ENCODE measurements around the gene KIF1B. TPM values are rescaled to one million over a fixed set of nuclear protein-coding genes. Genes with fewer than 3 reads are reported as not detected.

The KIF1B gene
- total RNA-seq, 1 donor from 2014 or later, result 7.2 TPM

DNA sequence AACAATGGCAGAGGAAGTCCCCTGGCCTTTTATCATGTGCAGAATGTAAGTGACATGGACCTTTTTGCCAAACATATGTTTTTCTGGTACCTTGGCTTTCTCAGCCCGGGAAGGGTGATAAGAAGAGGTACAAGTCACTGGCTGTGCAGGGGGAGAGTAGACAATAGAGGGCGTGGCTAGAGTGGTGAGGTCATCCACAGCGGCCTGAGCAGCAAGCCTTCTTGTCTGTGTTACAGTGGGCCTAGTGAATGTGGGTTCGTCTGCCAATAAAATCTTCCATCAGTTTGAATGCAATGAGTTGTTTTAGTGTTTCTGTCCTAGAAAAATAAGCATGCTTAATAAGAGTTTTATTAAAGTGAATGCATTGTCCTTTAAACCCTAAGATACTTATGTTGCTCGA lies 129.4 kb downstream of the KIF1B start:
- CTCF ChIA-PET, result no interaction called here
- Mint-ChIP-seq H3K4me3 (no peak overlapping the region), H3K27me3 (no peaks in the 10 kb centered on the region), H3K36me3 (ENCODE audit: low read depth) (peaks cover 47% of the 10 kb centered on the region), H3K27ac (no peak overlapping the region), H3K4me1 (no peaks in the 10 kb centered on the region), H3K9me3 (no peaks in the 10 kb centered on the region)
- TF ChIP-seq, protein P1, sequence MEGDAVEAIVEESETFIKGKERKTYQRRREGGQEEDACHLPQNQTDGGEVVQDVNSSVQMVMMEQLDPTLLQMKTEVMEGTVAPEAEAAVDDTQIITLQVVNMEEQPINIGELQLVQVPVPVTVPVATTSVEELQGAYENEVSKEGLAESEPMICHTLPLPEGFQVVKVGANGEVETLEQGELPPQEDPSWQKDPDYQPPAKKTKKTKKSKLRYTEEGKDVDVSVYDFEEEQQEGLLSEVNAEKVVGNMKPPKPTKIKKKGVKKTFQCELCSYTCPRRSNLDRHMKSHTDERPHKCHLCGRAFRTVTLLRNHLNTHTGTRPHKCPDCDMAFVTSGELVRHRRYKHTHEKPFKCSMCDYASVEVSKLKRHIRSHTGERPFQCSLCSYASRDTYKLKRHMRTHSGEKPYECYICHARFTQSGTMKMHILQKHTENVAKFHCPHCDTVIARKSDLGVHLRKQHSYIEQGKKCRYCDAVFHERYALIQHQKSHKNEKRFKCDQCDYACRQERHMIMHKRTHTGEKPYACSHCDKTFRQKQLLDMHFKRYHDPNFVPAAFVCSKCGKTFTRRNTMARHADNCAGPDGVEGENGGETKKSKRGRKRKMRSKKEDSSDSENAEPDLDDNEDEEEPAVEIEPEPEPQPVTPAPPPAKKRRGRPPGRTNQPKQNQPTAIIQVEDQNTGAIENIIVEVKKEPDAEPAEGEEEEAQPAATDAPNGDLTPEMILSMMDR (IDR thresholded peaks at IDR 0.05), result no peak
- ATAC-seq (ENCODE audit: low read depth) (no peak), DNase-seq (no peak)
- POLR2A ChIA-PET, result no interaction called here
- intact Hi-C loops (cut with micrococcal nuclease), result no loop called here

DNA sequence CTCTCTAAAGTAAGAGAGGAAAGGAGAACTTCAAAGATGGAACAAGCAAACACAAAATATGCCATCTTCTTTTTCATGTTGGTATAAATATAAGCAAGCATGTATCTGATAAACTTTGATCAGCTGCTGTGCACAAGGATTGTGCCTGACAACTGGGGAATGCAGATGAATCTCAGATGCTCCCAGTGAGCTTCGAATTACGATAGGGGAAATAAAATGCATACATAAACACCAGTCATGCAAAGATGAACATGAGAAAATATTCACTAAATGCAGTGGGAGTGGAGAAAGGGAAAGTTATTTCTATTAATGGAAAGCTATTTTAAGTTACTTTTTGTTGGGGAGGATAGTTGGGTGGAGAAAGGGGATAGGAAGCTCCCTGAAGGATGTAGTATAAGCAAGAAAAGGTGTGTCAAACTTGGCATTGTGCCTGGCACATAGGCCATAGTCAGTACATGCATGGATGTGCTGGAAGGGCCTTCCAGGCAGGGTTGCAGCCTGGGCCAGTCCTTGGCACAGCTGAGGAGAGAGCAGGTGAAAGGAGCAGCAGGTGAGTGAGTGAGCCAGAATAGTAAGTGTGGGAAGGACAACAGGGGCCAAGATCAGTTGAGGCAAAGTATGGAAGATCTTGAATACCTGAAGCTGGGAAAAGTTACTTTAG lies 130.7 kb downstream of the KIF1B start:
- Mint-ChIP-seq H3K36me3 (ENCODE audit: low read depth) (peaks cover 40% of the 10 kb centered on the region), H3K4me3 (no peak overlapping the region), H3K27ac (no peak overlapping the region), H3K9me3 (no peaks in the 10 kb centered on the region), H3K4me1 (no peaks in the 10 kb centered on the region), H3K27me3 (no peaks in the 10 kb centered on the region)
- CTCF ChIA-PET, result no interaction called here
- ATAC-seq (ENCODE audit: low read depth), result no peak
- intact Hi-C loops (cut with micrococcal nuclease), result no loop called here
- POLR2A ChIA-PET, result interaction anchor here (0.6 kb wide), 1 partner anchor 299 kb away, joined by 4 read pairs; no protein-coding TSS in a partner anchor
- TF ChIP-seq, protein P1 (IDR thresholded peaks at IDR 0.05), result no peak
- no peak for DNase-seq

DNA sequence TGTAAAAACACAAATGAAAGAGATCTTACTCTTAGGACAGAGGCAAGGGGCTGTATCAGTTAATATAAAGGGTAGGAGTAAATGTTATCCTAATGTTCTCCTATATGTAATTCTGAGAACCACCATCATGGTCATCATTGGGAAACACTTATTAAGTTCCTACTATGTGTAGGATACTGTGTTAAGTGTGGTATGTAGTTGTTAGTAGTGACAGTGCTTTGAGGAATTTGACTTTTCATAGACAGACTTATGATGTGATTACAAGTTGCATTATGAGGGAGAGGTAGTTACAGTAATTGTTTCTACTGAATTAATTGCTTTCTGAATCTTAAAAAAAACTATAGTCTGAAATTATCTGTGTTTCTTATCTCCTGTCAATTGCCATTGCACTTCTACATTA lies 136.7 kb downstream of the KIF1B start:
- ChIA-PET POLR2A (no interaction called here), CTCF (no interaction called here)
- H3K9me3 Mint-ChIP-seq, result no peaks in the 10 kb centered on the region
- H3K36me3 Mint-ChIP-seq (ENCODE audit: low read depth), result peaks cover 32% of the 10 kb centered on the region
- TF ChIP-seq, protein P1 (IDR thresholded peaks at IDR 0.05), result no peak
- H3K27ac Mint-ChIP-seq, result no peak overlapping the region
- ATAC-seq (ENCODE audit: low read depth) (no peak), DNase-seq (no peak)
- H3K27me3 Mint-ChIP-seq, result no peaks in the 10 kb centered on the region
- H3K4me1 Mint-ChIP-seq, result no peaks in the 10 kb centered on the region
- H3K4me3 Mint-ChIP-seq, result no peak overlapping the region
- intact Hi-C loops (cut with micrococcal nuclease), result no loop called here

DNA sequence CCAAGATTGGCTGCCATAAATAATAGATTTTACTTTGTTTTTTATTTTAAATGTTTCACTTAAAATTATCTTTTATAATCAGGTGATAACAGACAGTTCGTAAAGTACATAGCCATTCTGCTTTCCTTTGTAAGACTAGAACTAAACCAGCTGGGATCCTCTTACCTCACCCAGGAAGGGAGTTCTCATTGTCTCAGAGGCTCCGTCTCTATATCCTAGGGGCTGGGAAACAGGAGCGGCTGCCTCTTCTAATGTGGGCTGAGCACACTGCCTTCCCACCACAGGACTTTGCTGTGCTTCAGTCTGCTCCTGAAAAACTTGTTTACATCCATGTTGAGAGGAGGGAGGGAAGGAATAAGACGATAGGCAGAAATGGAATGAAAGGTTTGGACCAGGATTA lies 142.9 kb downstream of the KIF1B start:
- TF ChIP-seq, protein P1 (IDR thresholded peaks at IDR 0.05), result no peak
- ChIA-PET CTCF (no interaction called here), POLR2A (no interaction called here)
- no peaks in the 10 kb centered on the region for H3K4me1 Mint-ChIP-seq
- ATAC-seq (ENCODE audit: low read depth) (no peak), DNase-seq (no peak)
- H3K36me3 Mint-ChIP-seq (ENCODE audit: low read depth), result peaks cover 25% of the 10 kb centered on the region
- no peaks in the 10 kb centered on the region for H3K9me3 Mint-ChIP-seq
- H3K27ac Mint-ChIP-seq, result no peak overlapping the region
- H3K4me3 Mint-ChIP-seq, result no peak overlapping the region
- intact Hi-C loops (cut with micrococcal nuclease), result loop anchor here (10.0 kb wide), 1 partner anchor 478 kb away; no protein-coding TSS in a partner anchor
- H3K27me3 Mint-ChIP-seq, result no peaks in the 10 kb centered on the region

DNA sequence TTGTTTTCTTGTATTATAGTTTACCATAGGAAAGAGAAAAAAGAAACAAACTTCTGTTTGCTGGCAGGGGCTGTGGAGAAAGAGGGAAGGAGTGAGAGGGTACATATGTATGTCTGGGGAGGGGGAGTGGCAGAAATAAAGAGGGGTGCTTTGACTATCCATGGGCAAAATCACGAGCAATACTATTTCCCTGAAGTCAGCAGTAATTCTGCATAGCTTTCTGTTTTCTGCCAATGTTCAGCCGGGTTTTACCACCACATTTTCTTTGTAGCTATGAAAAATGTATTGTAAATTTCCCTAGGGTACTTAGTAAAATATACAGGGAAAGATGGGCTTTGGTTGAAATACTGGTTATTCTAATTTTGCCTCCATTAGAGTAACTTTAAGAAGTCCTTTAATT lies 143.3 kb downstream of the KIF1B start:
- no peaks in the 10 kb centered on the region for H3K27me3 Mint-ChIP-seq
- CTCF ChIA-PET, result no interaction called here

More for the DNA sequence above, 143.3 kb downstream of the KIF1B start:
- no peak for DNase-seq
- Mint-ChIP-seq H3K4me1 (no peaks in the 10 kb centered on the region), H3K36me3 (ENCODE audit: low read depth) (peaks cover 22% of the 10 kb centered on the region), H3K4me3 (no peak overlapping the region), H3K27ac (no peak overlapping the region), H3K9me3 (no peaks in the 10 kb centered on the region)
- TF ChIP-seq, protein P1 (IDR thresholded peaks at IDR 0.05), result no peak
- intact Hi-C loops (cut with micrococcal nuclease), result loop anchor here (10.0 kb wide), 1 partner anchor 479 kb away; no protein-coding TSS in a partner anchor
- ATAC-seq (ENCODE audit: low read depth), result no peak
- POLR2A ChIA-PET, result no interaction called here

All from activated B cell treated with CpG ODN at 0.5 μM for 24 hours (primary cell).